ENCODE data around the gene ALPK1. TPM values are rescaled to one million over a fixed set of nuclear protein-coding genes. Genes with fewer than 3 reads are reported as not detected.

The ALPK1 gene
- polyA plus RNA-seq, 1 donor from 2014 or later = 0.10 TPM

DNA sequence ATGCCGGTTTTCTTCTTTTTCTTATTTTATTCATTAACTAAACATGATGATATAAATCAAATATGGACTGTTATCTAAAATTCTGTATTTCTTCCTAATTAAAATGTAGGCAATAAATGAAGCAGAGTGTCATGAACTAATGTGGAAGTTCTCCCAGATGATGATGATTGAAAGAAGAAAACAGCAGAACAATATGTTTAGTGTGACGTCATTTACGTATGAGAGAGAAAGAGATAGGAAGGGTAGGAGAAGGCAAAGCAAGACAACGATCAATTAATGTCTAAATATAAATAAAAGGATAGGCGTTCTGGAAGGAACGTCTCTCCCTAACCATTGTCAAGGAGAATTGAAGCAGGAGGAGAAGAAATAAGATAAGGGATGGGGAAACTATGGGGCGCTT, 113.6 kb downstream of the ALPK1 start:
- Histone ChIP-seq H3K9ac (ENCODE audit: low read length) (no peak overlapping the region), H3K4me2 (ENCODE audit: low read length) (no peak overlapping the region), H3K9me2 (ENCODE audit: insufficient read depth, low read length) (no peaks in the 10 kb centered on the region), H3K27ac (ENCODE audit: low read length) (no peak overlapping the region), H3K27me3 (ENCODE audit: insufficient read depth, low read depth, low read length) (no peaks in the 10 kb centered on the region), H3K9me3 (ENCODE audit: low read length) (no peaks in the 10 kb centered on the region), H4K20me1 (ENCODE audit: insufficient read depth) (no peaks in the 10 kb centered on the region), H3K4me3 (ENCODE audit: low read length) (no peak overlapping the region), H2AFZ (ENCODE audit: low read depth, low read length) (no peak overlapping the region), H3F3A (ENCODE audit: insufficient read depth, low read length, poor library complexity, severe bottlenecking) (no peaks in the 10 kb centered on the region), H3K36me3 (ENCODE audit: insufficient read depth, low read length) (no peaks in the 10 kb centered on the region), H3K79me2 (replicated peaks; ENCODE audit: insufficient read depth, low read length) (no peaks in the 10 kb centered on the region)
- TF ChIP-seq MXI1 (conservative IDR thresholded peaks at IDR 0.05; ENCODE audit: poor library complexity, severe bottlenecking) = no peak

- H3K36me3 ChIP-seq (ENCODE audit: insufficient read depth, low read length) = no peaks in the 10 kb centered on the region
- TF ChIP-seq SMC3 (conservative IDR thresholded peaks at IDR 0.05; ENCODE audit: poor library complexity) (no peak), TAF1 (IDR thresholded peaks at IDR 0.05; ENCODE audit: low read depth) (no peak), RAD21 (conservative IDR thresholded peaks at IDR 0.05) (no peak), EZH2 (IDR thresholded peaks at IDR 0.05; ENCODE audit: borderline replicate concordance, insufficient read depth, low read length, poor library complexity, severe bottlenecking) (no peak), POLR2AphosphoS5 (IDR thresholded peaks at IDR 0.05) (no peak), REST (IDR thresholded peaks at IDR 0.05; ENCODE audit: borderline replicate concordance) (no peak), CTCF (IDR thresholded peaks at IDR 0.05; ENCODE audit: poor library complexity, severe bottlenecking) (no peak), EP300 (conservative IDR thresholded peaks at IDR 0.05; ENCODE audit: poor library complexity, severe bottlenecking) (no peak), MXI1 (conservative IDR thresholded peaks at IDR 0.05; ENCODE audit: poor library complexity, severe bottlenecking) (no peak)
- H3K9me3 ChIP-seq (ENCODE audit: low read length) = no peaks in the 10 kb centered on the region
- H3K79me2 ChIP-seq (replicated peaks; ENCODE audit: insufficient read depth, low read length) = no peaks in the 10 kb centered on the region
- no peaks in the 10 kb centered on the region for H3F3A ChIP-seq (ENCODE audit: insufficient read depth, low read length, poor library complexity, severe bottlenecking)
- no peak overlapping the region for H3K27ac ChIP-seq (ENCODE audit: low read length)
- no peak overlapping the region for H3K9ac ChIP-seq (ENCODE audit: low read length)
- H2AFZ ChIP-seq (ENCODE audit: low read depth, low read length) = no peak overlapping the region
- H3K4me3 ChIP-seq (ENCODE audit: low read length) = no peak overlapping the region
- no peak overlapping the region for H3K4me2 ChIP-seq (ENCODE audit: low read length)
- H3K9me2 ChIP-seq (ENCODE audit: insufficient read depth, low read length) = no peaks in the 10 kb centered on the region
- no peaks in the 10 kb centered on the region for H4K20me1 ChIP-seq (ENCODE audit: insufficient read depth)
- H3K27me3 ChIP-seq (ENCODE audit: insufficient read depth, low read depth, low read length) = no peaks in the 10 kb centered on the region
These were observed 114.8 kb downstream of the ALPK1 start for GRCh38 chr4:112411781-112412550.

Measured in neural cell (in vitro differentiated cells).